Stimulated activated CD4-positive, alpha-beta T cell treated with anti-CD3 and anti-CD28 coated beads, Interleukin-15, amount 100 ng/mL, for 24 hours (primary cell): Measurements from ENCODE around the gene FAM237B.

ENCODE experiments used
- DNase-seq: peaks from one replicate; pipeline ENCODE4 v3.0.0-alpha.2; 2020

Gene FAM237B

DNA sequence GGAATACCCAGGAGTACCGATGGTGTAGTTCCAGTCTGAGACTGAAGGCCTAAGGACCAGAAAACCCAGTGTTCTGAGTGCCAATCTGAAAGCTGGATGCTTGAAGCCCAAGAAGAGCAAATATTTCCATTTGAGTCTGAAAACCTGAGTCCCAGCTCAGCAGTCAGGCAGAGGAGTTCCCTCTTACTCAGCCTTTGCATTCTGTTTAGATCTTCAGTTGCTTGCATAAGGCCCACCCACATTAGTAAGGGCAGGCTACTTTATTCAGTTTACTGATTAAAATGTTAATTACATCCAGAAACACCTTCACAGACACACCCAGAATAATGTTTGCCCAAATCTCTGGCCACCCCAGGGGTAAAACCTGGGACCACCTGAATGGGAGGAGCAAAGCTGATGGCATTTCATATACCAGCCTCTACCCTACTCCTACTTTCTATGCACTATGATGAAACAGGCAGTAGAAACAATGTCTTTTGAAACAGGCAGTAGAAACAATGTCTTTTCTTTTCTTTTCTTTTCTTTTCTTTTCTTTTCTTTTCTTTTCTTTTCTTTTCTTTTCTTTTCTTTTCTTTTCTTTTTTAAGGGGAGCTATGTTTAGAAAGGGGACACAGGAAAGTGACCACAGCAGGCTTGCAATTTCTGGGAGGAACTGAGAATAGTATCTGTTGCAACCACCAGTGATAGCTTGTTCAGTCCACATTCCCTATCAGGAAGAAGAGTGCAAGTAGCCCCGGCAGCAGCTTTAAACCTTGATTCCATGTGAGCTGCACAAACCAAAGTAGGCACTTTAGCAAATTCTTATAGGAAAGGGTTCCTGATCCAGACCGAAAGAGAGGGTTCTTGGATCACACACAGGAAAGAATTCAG lies 30.6 kb downstream of the FAM237B start:
- DNase-seq = no peak

DNA sequence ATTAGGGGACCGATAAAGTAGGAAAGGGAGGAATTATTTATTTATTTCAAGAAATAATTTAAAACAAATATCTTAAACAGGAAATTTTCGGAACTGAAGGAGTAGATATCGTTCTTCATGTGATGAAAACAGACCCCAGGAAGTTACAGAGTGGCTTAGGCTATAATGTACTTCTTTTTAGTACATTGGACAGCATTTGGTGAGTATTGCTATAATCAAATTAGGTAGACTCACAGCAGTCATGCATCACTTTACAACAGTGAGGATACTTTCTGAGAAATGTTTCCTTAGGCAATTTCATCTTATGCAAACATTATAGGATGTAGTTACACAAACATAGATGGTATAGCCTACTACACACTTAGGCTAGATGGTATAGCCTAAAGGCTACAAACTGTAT lies 33.0 kb downstream of the FAM237B start:
- no peak for DNase-seq

DNA sequence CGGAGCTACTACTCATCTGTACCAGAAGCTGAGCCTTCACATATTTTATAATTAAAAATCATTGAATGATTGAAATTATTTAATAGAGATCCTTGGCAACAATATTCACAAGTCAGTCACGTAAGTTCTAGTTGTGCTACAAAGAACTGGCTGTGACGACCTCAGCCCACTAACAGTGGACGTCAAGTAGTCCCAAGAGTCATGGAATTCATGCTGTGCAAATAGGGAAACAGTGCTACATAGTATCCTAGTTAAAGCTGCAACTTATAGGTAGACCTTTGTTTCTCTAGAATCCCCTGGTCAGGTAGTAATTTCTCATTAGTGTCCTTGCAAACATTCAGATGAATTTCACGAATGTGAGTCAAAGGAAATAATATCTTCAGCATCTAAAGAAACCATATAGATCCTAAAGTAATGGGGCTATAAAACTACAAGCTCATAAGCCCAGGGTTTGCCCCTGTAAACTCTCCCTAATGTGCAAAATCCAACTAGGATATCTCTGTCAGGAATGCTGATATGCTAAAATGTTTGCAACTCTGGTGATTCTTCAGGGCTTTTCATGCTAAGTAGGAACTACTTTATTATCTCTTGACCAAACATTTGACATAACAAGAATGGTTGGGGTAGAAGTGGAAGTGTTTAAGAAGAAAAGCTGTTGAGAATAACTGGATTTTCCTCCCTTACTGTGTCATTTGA lies 44.9 kb downstream of the FAM237B start:
- DNase-seq = no peak

DNA sequence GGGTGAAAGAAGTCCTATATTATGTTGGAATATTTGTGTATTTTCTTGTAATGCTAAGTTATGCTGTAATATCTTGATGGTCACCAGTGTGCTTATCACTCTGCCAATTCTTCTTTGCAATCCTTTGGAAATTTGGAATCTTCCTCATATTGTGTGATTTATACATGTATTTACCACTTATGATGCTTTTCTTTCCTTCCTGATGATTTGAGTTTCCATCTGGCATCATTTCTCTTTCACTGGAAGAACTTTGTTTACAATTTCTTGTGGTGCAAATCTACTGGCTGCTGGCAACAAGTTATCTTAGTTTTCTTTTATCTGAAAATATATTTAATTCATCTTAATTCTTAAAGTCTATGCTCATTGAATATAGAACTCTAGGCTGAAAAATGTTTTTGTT lies 46.9 kb downstream of the FAM237B start:
- DNase-seq = no peak

DNA sequence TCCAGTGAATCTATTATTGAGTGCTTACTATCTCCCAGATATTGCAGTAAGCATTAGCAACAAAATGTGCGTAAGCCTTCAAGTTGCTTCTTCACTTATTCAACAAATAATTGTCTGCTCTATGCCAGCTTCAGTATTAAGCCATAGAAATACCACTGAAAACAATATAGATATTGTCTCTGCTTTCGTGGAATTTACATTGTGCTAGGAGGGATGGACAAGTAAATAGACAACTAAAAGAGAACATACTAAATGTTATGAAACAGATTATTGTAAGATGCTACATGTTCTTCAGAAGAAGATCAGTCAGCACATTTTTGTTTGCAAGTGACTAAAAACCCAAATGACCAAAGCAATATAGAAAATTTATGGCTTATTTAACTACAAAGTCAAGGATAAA lies 48.9 kb downstream of the FAM237B start:
- DNase-seq = no peak

DNA sequence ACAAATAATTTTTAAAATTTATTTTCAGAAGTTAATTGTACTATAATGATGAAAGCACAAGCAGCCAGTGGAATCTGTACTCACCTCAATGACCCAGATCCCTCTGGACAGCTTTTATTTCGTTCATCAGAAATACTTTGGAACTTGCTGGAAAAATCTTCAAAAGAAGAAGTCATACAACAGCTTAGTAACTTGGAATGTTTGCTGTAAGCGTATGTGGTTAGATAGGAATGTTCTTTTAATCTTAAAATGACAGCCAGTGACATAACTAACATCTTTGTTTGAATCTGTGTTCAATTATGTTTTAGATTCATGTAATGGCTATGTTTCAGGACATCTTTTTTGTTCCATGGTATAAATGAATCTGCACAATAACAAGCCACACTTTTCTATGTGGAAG lies 49.4 kb downstream of the FAM237B start:
- no peak for DNase-seq

DNA sequence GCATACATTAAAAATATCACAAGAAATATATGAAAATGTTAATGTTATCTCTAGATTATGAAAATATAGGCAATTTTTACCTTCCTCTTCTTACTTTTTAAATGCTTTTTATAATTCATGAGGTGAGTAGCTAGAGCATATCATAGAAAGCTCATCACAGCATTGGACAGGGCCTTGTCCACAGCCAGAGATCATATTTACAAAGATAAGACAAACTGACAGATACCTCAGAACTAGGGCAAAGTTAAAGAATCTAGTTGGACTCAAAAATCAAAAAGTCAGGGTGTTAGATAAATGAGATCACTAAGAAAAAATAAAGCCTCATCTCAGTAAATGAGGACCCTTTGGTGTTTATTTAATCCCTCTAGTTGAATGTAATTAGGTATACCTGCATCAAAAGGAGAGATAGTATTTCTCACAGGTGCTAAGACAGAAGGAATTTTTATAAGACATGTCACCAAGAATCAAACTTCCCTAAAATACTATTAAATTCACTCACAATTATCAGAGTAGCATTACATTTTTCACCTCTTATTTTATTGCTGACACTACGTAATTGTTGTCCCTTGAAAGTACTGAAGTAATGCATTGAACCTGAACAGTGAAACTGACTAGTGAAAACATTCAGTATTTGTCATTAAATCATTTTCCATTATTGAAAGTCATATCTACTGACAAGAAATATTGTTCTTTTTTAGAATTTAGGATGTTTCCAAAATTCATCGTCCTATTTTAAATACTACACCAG lies 50.5 kb downstream of the FAM237B start:
- DNase-seq = no peak

DNA sequence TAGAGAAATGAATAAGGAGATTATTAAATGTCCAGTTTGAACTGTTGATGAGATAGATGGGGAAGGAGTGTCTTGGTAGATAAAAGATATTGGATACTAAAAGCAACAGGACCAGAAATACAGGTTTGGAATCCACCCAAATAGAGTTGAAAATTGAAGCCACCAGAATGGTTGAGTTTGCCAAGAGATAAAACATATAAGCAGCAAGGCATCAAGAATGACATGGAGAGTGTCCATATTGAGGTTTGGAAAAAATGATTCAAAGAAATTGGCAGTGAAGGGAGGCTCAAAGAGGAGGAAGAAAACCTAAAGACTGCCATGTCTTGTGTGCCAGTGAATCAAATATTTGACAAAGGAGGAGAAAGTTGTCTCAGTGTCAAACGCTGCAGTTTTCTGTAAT lies 51.9 kb downstream of the FAM237B start:
- no peak for DNase-seq

DNA sequence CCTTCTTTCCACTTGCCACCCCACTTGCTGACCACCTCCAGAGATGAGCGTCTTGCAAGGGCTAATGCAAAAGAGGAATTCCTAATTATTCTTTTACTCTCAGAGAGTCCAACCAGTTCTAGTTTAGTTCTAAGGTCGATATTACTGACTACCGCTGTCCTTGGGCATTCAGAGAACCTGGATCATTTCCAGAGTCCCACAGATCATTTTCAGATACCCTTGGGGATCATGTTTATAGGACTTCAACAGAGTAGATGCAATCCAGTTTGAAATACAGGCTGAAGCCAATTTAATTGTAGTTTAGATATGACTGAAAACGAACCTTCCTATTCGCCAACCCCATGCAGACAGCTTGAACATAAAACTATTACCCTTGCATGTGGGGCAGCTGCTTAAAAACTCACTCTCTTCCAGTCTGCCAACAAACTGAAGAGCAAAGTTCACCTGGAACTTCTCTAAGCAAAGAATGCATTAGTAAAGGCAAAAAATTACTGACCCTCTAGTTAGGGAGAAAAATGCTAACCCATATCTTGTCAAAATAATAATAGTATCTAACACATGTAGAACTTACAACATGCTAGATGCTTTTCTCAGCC lies 53.7 kb downstream of the FAM237B start:
- no peak for DNase-seq

DNA sequence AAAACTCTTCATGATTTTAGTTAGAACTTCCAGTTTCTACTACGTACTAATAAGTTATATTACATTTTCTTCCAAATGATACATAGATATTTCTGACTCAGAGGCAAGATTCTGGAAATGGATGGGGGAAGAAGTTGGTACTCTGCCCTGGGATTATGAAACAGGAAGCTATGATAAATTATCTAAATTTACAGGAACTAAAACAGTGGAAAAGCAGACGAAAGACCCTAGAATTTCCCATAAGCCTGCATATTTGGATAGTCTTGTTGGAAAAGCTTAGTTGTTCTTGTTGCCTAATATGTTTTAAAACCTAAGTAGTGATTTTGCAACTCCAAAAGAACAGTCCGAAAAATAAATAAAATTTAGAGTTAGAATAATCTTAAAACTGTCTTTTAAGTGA lies 54.3 kb downstream of the FAM237B start:
- no peak for DNase-seq
